COLO668 (cell line): Measurements from ENCODE around the gene WT1.
A peak's percentile ranks its signal among the peaks of the same experiment; 100 is the strongest.

Experiments used
- DNase-seq: peaks from one replicate; lab custom pipeline; 2025; ENCODE audit not compliant: unreplicated experiment; lab: John Stamatoyannopoulos, UW

Gene WT1

GRCh38 chr11:32438866-32439489, 3.6 kb upstream of the WT1 start:
- DNase-seq = no peak

- no peak for DNase-seq
Measured at GRCh38 chr11:32438346-32438865, 3.1 kb upstream of the WT1 start.

GRCh38 chr11:32437495-32438345, 2.4 kb upstream of the WT1 start:
- no peak for DNase-seq

DNA sequence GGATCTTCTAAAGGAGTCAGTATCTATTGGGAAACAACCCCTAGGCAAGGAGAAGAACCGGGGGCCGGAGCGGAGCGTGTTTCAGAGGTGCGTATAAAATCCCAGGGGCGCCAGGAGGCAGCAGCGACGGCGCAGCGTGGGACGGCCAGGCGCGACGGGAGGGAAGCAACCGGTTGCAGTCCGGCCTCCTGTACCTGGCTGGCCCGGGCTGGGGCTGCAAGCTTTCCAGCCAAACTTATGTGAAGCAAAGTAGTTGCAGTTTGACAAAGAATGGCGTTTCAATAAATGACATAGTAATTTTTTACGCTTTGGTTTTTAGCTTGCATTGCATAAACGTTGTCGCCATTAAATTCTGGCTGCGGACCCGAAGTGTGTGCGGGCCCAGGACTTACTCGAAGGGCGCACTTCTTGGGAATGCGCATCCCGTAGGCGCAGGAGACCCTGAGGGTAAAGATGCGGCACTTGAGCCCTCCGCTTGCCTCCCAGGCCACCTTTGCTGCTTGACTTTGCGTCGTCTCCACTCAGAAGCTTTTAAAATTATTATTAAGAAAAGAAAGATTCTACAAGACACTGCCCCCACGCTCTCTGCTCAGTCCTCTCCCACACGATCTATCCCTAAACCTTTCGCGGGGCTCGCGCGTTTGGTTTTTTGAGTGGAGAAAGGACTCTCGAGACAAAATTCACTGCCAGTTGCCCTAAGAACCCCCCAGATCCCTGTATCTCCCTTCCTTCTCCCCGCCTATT, 1.6 kb upstream of the WT1 start:
- no peak for DNase-seq

- no peak for DNase-seq
Measured at GRCh38 chr11:32435942-32436750, 807 bp upstream of the WT1 start.

DNA sequence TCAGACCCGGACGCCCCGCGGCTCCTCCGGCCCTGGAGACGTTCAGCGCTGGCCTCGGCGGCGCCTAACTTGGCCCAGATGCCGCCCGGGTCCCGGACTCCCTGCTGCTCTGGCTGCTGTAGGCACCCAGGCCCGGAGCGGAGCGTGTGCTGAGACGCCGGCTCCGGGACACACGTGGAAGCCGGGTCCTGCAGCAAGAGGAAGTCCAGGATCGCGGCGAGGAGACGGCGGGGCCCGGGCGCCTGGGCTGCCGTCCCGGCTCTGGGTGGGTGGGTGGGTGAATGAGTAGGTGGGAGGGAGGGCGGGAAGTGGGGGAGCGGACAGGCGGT, 223 bp downstream of the WT1 start:
- DNase-seq = peak; percentile 32

DNA sequence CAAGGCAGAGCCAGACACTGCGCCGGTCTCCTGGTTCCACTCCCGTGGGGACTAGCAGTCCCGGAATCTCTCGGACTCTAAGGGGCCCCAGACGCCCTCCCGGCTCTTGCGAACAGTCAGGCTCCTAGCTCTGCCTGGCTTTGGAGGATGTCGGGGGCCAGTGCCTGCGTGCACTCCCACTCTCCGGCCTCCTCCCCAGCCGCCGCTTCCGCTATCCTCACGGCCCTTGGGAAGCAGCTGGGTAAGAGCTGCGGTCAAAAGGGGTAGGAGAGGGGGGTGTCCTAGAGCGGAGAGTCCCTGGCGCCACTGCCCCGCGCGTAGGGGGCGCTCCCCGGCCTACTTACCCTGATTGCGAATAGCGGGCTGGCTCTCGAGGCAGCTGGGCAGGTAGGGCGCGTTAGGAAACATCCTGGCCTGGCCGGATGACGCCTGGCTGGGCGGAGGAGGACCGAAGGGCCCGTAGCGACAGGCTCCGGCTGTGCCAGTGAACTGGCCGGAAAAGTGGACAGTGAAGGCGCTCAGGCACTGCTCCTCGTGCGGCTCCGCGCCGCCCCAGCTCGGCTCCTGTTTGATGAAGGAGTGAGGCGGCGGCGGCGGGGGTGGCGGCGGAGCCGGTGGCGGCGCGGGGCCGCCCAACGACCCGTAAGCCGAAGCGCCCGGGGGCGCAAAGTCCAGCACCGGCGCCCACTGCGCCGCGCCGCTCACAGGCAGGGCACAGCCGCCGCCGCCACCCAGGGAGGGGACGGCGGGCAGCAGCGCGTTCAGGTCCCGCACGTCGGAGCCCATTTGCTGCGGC, 785 bp downstream of the WT1 start:
- peak; percentile 32 for DNase-seq

- no peak for DNase-seq
Measured at GRCh38 chr11:32433914-32434355, 1.4 kb downstream of the WT1 start.

GRCh38 chr11:32433101-32433913, 2.0 kb downstream of the WT1 start:
- no peak for DNase-seq

DNA sequence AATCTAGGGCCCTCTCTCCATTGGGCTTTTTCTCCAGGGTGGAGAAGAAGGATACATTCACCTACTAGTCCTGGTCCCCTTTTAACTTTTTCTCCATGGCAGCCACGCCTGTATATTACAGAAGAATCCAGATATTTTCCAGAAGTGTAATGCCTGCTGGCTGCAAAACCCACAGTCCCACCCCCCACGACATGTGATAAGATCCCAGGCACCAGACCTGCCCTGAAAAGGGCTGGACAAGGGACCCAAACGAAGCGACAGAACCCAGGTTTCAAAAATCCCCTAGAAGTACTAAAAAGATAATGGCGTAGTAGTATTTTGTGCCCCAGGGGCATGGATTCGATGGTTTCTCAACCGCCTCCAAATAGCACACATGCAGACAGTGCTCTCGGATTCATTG, 2.8 kb downstream of the WT1 start:
- no peak for DNase-seq

DNA sequence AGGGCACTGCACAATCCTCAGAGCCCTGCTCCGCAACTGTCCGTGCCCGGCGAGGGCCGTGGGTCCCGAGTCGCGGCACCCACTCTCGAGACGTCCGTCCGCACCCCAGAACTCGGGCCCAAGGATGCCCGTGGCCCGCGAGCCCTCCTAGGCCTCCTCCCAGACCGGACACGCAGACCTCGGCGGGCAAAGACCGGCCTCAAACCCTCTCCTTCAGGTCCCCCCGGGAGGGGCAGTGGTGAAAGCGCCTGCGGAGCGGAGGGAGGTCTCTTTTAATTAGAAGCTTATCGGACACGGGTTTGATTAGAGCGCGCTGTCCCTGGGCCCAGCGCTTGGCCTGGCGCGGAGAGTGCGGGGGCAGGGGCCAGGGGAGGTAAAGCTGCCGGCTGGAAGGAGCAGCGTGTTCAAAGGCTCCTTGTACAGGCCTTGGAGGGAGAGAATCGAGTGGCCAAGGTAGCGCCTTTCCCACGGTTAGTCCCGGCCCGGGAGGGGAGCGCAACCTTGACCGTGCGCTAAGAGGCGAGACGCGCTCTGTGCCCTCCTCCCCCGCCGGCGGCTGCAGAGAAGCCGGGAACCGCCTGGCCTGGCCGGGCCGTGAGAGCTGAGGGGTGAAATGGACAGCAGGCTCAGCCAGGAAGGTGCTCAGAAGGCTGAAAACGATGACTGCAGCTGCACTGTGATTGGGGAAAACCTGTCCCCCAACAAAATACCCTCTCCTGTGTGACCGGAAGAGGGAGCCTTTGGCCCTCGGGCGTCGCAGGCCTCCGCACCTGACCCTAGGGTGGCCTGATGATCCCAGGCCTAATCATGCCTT, 4.6 kb downstream of the WT1 start:
- DNase-seq = no peak

- no peak for DNase-seq
Measured at GRCh38 chr11:32429477-32429876, 5.9 kb downstream of the WT1 start.

DNA sequence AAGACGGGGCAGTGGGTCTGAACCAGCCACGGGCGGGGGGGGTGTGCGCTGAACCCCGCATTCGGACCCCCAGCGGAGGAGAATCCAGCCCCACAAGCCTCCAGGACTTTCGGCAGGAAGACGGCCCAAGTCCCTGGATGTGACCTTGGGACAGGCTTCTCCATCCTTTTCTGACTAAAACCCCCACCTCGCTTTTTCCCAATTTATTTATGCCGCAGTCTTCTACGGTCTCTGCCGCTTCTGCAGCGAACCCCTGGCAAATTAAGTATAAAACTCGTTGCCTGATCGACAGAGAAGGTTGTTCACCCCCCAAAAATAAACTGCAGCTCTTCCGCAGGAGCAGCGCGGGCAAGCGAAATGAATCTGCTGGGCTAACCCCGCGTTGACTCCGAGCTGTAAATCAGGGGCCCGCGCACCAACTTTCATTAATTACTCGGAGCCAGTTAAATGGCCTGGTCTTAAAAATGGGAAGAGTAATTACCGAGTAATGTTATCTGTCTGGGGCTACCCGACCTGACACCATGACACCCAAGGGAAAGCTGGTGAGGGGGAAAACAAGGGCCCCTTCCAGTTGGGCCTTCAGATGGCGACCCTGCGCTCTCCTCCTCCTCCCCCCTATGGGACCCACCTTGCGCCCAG, 6.6 kb downstream of the WT1 start:
- no peak for DNase-seq

- DNase-seq = no peak
Measured at GRCh38 chr11:32427935-32428664, 7.2 kb downstream of the WT1 start.

- no peak for DNase-seq
Measured at GRCh38 chr11:32427616-32427934, 7.8 kb downstream of the WT1 start.

- no peak for DNase-seq
Measured at GRCh38 chr11:32426819-32427615, 8.3 kb downstream of the WT1 start.

- no peak for DNase-seq
Measured at GRCh38 chr11:32426192-32426591, 9.1 kb downstream of the WT1 start.
